ENCODE data around the gene TMPRSS5. TPM values are rescaled to one million over a fixed set of nuclear protein-coding genes. Genes with fewer than 3 reads are reported as not detected.
"Not testable (repeated sequence)": the region's sequence is repeated elsewhere in the genome, so short reads cannot be mapped to it uniquely, and the experiment has no call there.

The TMPRSS5 gene
- 0.40 TPM for total RNA-seq

DNA sequence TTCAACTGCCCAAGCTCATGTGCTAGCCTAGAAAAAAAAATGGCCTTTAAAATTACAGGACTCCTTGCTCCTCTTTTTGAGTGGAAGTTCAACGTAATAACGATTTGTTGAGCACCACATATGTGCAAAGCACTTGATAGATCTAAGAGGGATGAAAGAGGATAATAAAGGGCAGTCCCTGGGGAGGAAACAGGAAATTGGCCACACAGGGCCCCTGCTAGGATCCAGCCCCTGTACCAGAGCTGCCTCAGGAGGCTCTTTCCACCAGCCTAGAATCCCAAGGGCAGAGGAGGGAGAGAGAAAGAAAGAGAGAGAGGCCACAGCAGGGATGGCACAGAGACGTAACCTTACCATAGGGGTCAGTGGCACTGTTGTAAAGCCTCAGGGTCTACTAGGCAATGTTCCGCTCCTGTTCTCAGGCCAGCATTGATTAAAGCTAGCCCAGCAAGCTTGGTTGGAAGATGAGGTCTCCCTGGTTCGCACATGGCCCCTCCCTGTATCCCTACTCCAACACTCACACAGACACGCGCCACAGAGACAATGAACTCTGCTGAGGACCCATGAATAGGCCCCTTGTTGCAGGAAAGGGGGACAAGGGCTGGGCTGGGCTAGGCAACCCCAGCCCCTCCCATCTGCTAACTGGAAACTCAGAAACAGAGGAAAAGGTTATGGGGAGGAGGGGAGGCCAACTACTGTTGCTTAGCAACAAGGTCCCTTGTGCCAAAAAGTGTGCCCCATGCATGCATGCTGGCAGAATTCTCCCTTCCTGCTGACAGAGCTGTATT is at the start of gene TMPRSS5:
TSS of gene TMPRSS5 (minus strand) at position 438 of the 785 bp plus-strand sequence. CDS start at position 354, 84 bp downstream.
- no peak for ATAC-seq

- no peak for ATAC-seq
Observed at GRCh38 chr11:113752932-113753331, 46.8 kb upstream of the TMPRSS5 start.

- no peak for ATAC-seq
Observed at GRCh38 chr11:113736323-113736722, 30.2 kb upstream of the TMPRSS5 start.

- no peak for ATAC-seq
Observed at GRCh38 chr11:113732092-113732491, 26.0 kb upstream of the TMPRSS5 start.

DNA sequence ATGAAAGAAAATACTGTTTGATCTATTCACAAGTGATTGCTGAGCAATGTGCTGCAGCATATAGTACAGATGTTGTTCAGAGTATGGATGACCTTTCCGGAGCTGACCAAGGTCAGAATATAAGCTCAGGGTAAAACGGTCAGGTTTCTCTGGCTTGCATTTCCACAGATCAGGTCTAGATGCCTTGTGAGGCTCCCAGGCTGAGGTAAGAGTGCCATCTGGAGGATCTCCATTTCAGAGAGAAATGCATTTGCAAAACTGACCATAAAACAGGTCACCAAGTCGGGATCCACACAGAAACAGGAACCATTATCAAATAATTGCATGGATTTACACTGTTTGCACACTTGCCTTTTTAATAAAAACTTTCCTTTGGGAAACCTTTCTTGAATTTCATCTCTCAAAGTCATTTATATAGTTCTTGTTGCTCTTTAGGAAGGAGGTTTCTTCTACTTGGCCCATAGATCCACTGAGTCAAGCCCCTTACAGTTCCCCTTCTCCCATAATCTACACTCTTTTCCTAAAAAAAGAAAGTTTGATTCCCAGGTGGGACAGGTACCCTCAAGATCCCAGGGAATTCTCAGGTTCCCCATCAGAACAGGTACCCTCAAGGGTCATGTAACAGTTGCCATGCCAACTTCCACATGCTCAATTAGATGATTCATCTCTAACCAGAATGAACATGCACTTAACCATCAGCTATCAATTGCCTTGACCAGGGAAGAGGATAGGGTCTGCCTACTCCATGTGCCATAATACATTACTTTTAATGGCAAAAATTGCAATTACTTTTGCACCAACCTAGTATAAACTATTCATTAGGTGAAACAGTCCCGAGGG is 25.0 kb upstream of the TMPRSS5 start:
- peak; percentile 53 for ATAC-seq

DNA sequence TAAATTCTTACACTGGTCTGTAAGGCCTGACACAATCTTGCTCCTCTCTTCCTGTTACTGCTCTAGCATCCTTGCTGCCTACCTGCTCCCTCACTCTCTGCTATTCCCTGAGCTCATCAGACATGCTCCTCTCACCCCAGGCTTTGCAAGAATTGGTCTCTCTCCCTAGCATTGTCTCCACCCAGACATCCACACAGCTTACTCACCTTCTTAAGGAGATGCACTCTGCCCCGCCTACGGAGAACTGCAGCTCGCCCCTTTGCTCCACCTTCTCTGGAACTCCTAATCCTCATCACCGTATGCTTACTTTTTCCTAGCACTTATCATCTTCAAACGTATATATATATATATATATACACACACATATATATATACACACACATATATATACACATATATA is 23.3 kb upstream of the TMPRSS5 start:
- ATAC-seq, result peak; percentile 42

DNA sequence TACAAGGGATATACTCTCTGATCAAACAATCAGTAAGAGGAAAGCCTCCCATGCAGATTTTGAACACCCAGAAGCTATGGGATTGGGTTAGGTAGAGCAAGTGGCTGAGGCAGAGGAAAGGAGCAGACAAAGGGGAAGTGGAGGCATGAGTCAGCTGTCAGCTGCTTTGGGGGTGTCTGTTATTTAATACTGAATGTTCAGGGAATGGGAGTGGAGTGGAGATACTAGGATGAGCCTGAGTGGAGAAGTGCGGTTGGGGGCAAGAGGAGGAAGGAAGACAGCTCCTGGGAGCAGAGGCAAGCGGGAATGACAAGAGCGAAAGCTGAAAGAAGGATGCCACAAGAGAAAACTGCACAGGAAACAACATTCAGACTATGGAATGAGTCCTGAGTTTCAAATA is 22.7 kb upstream of the TMPRSS5 start:
- ATAC-seq, result no peak

- no peak for ATAC-seq
Observed at GRCh38 chr11:113725913-113726312, 19.8 kb upstream of the TMPRSS5 start.

DNA sequence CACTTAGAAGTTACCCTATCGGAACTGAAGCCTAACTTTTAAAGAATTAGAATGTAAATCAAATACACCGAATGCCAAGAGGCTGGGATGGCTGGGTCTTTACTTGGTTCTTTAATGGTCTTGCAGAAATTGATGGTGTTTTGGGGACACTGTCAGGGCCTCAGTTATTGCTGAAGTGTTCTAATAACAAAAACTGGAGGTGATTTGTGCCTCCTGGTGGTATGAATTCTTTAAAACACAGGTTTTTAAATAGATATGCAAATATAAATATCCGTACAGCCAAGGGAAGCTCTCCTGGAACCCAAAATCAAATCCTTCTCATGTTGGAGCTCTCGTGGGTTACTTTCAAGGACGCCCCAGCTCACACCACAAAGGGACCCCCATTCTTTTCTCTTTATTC is 19.3 kb upstream of the TMPRSS5 start:
- no peak for ATAC-seq

GRCh38 chr11:113724778-113725177 is 18.7 kb upstream of the TMPRSS5 start:
- ATAC-seq, result no peak

- no peak for ATAC-seq
Observed at GRCh38 chr11:113723787-113724186, 17.7 kb upstream of the TMPRSS5 start.

GRCh38 chr11:113722934-113723333 is 16.8 kb upstream of the TMPRSS5 start:
- ATAC-seq, result no peak

- no peak for ATAC-seq
Observed at GRCh38 chr11:113722221-113722620, 16.1 kb upstream of the TMPRSS5 start.

GRCh38 chr11:113721462-113722066 is 15.5 kb upstream of the TMPRSS5 start:
- no peak for ATAC-seq

DNA sequence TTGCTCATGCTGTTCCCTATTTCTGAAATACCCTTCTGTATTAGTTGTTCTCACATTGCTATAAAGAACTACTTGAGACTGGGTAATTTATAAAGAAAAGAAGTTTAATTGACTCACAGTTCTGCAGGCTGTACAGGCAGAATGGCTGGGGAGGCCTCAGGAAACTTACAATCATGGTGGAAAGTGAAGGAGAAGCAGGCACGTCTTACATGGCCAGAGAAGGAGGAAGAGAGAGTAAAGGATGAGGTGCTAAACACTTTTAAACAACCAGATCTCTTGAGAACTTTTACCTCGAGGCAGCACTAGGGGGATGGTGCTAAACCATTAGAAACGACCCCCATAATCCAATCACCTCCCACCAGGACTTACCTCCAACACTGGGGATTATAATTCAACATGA is 14.4 kb upstream of the TMPRSS5 start:
- ATAC-seq, result not testable (repeated sequence)

- no peak for ATAC-seq
Observed at GRCh38 chr11:113715882-113716625, 9.9 kb upstream of the TMPRSS5 start.

- no peak for ATAC-seq
Observed at GRCh38 chr11:113715273-113715672, 9.2 kb upstream of the TMPRSS5 start.

GRCh38 chr11:113710989-113711388 is 4.9 kb upstream of the TMPRSS5 start:
- no peak for ATAC-seq

GRCh38 chr11:113703551-113703950 is 2.6 kb downstream of the TMPRSS5 start:
- not testable (repeated sequence) for ATAC-seq

DNA sequence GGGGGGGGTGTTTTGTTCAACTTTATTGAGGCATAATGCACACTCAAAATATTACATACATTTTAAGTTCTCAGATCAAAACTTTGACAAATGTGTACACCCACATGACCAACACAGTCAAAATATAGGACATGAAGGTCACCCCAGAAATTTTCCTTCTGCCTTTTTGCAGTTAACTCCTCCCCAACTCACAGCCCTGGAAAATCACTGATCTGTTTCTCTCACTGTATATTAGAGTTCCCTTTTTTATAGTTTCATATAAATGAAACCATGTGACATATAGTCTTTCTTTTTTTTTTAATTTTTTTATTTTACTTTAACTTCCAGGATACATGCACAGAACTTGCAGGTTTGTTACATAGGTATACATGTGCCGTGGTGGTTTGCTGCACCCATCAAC is 4.6 kb downstream of the TMPRSS5 start:
- no peak for ATAC-seq

GRCh38 chr11:113698515-113698914 is 7.6 kb downstream of the TMPRSS5 start:
- ATAC-seq, result peak; percentile 11

GRCh38 chr11:113697756-113698407 is 8.2 kb downstream of the TMPRSS5 start:
- ATAC-seq, result no peak
